Progenitor cell of endocrine pancreas (in vitro differentiated cells): ENCODE results near the gene RNASEH2B. TPM values are rescaled to one million over a fixed set of nuclear protein-coding genes. Genes with fewer than 3 reads are reported as not detected.
A peak's percentile ranks its signal among the peaks of the same experiment; 100 is the strongest.

Experiments
- DNase-seq: peaks from one replicate; pipeline ENCODE4 v3.0.0; 2021; ENCODE audit warnings: low spot score; ENCODE audit not compliant: unreplicated experiment
- H3K27ac Mint-ChIP-seq: 2 replicates; pipeline ENCODE4 v1.8.0; 2021; ENCODE audit warnings: mild to moderate bottlenecking, moderate library complexity, mixed read lengths
- H3K27me3 Mint-ChIP-seq: 2 replicates; pipeline ENCODE4 v1.8.0; 2021; ENCODE audit warnings: mixed read lengths
- H3K36me3 Mint-ChIP-seq: 2 replicates; pipeline ENCODE4 v1.8.0; 2022; ENCODE audit warnings: mixed read lengths; ENCODE audit not compliant: insufficient read depth
- H3K4me1 Mint-ChIP-seq: 2 replicates; pipeline ENCODE4 v1.8.0; 2021; ENCODE audit warnings: low read depth, mixed read lengths
- H3K4me3 Mint-ChIP-seq: 2 replicates; pipeline ENCODE4 v1.8.0; 2021; ENCODE audit warnings: low read depth, mild to moderate bottlenecking, moderate library complexity, mixed read lengths
- H3K9me3 Mint-ChIP-seq: 2 replicates; pipeline ENCODE4 v1.8.0; 2021; ENCODE audit warnings: low read depth, mixed read lengths
- CTCF ChIP-seq: fragments of 200-600 bp; sonication (generic); IDR thresholded peaks from one replicate; pipeline ENCODE4 v1.5.0; 2021; ENCODE audit warnings: antibody characterized with exemption, mild to moderate bottlenecking; ENCODE audit not compliant: unreplicated experiment
- total RNA-seq: library from RNA; stranded (reverse); gene quantifications from 2 replicates; pipeline ENCODE4 v1.2.1, GENCODE V29; 2021

The RNASEH2B gene
- total RNA-seq, 1 donor from 2014 or later: 43.3 TPM

- H3K36me3 Mint-ChIP-seq: peaks cover 3% of the 10 kb centered on the region
- no peak for DNase-seq
- H3K4me1 Mint-ChIP-seq: peaks cover 17% of the 10 kb centered on the region
These were observed 81.4 kb downstream of the RNASEH2B start for GRCh38 chr13:50990818-50991506.

GRCh38 chr13:50991579-50992521 lies 82.3 kb downstream of the RNASEH2B start:
- Mint-ChIP-seq H3K4me1 (peaks cover 17% of the 10 kb centered on the region), H3K4me3 (no peak overlapping the region), H3K36me3 (peaks cover 3% of the 10 kb centered on the region), H3K9me3 (peaks cover 3% of the 10 kb centered on the region), H3K27ac (no peak overlapping the region), H3K27me3 (peaks cover 14% of the 10 kb centered on the region)
- TF ChIP-seq CTCF: no peak
- no peak for DNase-seq

More at GRCh38 chr13:50990818-50991506, 81.4 kb downstream of the RNASEH2B start:
- Mint-ChIP-seq H3K27ac (peak overlapping the region; percentile 8), H3K9me3 (peaks cover 3% of the 10 kb centered on the region), H3K27me3 (peaks cover 14% of the 10 kb centered on the region), H3K4me3 (no peak overlapping the region)
- TF ChIP-seq CTCF: no peak

GRCh38 chr13:50993371-50993770 lies 83.8 kb downstream of the RNASEH2B start:
- Mint-ChIP-seq H3K27ac (no peak overlapping the region), H3K27me3 (peaks cover 18% of the 10 kb centered on the region), H3K36me3 (peaks cover 3% of the 10 kb centered on the region), H3K4me3 (no peak overlapping the region), H3K4me1 (peaks cover 17% of the 10 kb centered on the region), H3K9me3 (peaks cover 3% of the 10 kb centered on the region)
- no peak for TF ChIP-seq CTCF
- no peak for DNase-seq

- H3K4me1 Mint-ChIP-seq: peaks cover 17% of the 10 kb centered on the region
- no peak for TF ChIP-seq CTCF
- no peak for DNase-seq
- H3K36me3 Mint-ChIP-seq: peaks cover under 1% of the 10 kb centered on the region
- H3K4me3 Mint-ChIP-seq: no peak overlapping the region
- no peak overlapping the region for H3K27ac Mint-ChIP-seq
- peaks cover under 1% of the 10 kb centered on the region for H3K9me3 Mint-ChIP-seq
- peaks cover 16% of the 10 kb centered on the region for H3K27me3 Mint-ChIP-seq
These were observed 84.3 kb downstream of the RNASEH2B start for GRCh38 chr13:50993934-50994333.

- H3K9me3 Mint-ChIP-seq: no peaks in the 10 kb centered on the region
- no peak for TF ChIP-seq CTCF
- no peaks in the 10 kb centered on the region for H3K36me3 Mint-ChIP-seq
- peaks cover 17% of the 10 kb centered on the region for H3K4me1 Mint-ChIP-seq
- no peak for DNase-seq
- peaks cover 16% of the 10 kb centered on the region for H3K27me3 Mint-ChIP-seq
- no peak overlapping the region for H3K4me3 Mint-ChIP-seq
- no peak overlapping the region for H3K27ac Mint-ChIP-seq
These were observed 85.1 kb downstream of the RNASEH2B start for GRCh38 chr13:50994651-50995050.
